Measurements from ENCODE around the gene TRPM3.

GRCh38 chr9:70923961-70924360 is 197.5 kb downstream of the TRPM3 start:
- no peak for TF ChIP-seq POLR2A (IDR thresholded peaks at IDR 0.05; ENCODE audit: extremely low read depth, insufficient read length)
- TF ChIP-seq, protein P1, sequence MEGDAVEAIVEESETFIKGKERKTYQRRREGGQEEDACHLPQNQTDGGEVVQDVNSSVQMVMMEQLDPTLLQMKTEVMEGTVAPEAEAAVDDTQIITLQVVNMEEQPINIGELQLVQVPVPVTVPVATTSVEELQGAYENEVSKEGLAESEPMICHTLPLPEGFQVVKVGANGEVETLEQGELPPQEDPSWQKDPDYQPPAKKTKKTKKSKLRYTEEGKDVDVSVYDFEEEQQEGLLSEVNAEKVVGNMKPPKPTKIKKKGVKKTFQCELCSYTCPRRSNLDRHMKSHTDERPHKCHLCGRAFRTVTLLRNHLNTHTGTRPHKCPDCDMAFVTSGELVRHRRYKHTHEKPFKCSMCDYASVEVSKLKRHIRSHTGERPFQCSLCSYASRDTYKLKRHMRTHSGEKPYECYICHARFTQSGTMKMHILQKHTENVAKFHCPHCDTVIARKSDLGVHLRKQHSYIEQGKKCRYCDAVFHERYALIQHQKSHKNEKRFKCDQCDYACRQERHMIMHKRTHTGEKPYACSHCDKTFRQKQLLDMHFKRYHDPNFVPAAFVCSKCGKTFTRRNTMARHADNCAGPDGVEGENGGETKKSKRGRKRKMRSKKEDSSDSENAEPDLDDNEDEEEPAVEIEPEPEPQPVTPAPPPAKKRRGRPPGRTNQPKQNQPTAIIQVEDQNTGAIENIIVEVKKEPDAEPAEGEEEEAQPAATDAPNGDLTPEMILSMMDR (IDR thresholded peaks at IDR 0.05; ENCODE audit: low read depth, low read length), result no peak
